ENCODE data around the gene PLXNA1. TPM values are rescaled to one million over a fixed set of nuclear protein-coding genes. Genes with fewer than 3 reads are reported as not detected.

PLXNA1 gene
- total RNA-seq, 1 donor from 2014 or later = 26.4 TPM

- Histone ChIP-seq H3K4me3 (no peak overlapping the region), H3K36me3 (no peaks in the 10 kb centered on the region), H3K27me3 (ENCODE audit: low read depth) (no peaks in the 10 kb centered on the region), H3K27ac (replicated peaks) (no peak overlapping the region), H3K9me3 (replicated peaks) (no peaks in the 10 kb centered on the region), H3K4me1 (peaks cover 91% of the 10 kb centered on the region)
- no peak for TF ChIP-seq CTCF (IDR thresholded peaks at IDR 0.05; ENCODE audit: borderline replicate concordance)
- DNase-seq = peak; percentile 64
- intact Hi-C loops (cut with micrococcal nuclease) = no loop called here
Observed at GRCh38 chr3:126997455-126998038, 14.6 kb downstream of the PLXNA1 start.

- H3K36me3 ChIP-seq = no peaks in the 10 kb centered on the region
- intact Hi-C loops (cut with micrococcal nuclease) = no loop called here
- no peak for TF ChIP-seq CTCF (IDR thresholded peaks at IDR 0.05; ENCODE audit: borderline replicate concordance)
- no peak for DNase-seq
- H3K4me3 ChIP-seq = no peak overlapping the region
- no peak overlapping the region for H3K27ac ChIP-seq (replicated peaks)
- no peaks in the 10 kb centered on the region for H3K27me3 ChIP-seq (ENCODE audit: low read depth)
- no peaks in the 10 kb centered on the region for H3K9me3 ChIP-seq (replicated peaks)
- peaks cover 91% of the 10 kb centered on the region for H3K4me1 ChIP-seq
Observed at GRCh38 chr3:126998320-126998719, 15.4 kb downstream of the PLXNA1 start.

- Histone ChIP-seq H3K4me1 (peaks cover 89% of the 10 kb centered on the region), H3K27me3 (ENCODE audit: low read depth) (no peaks in the 10 kb centered on the region), H3K36me3 (no peaks in the 10 kb centered on the region), H3K27ac (replicated peaks) (no peak overlapping the region), H3K4me3 (no peak overlapping the region), H3K9me3 (replicated peaks) (no peaks in the 10 kb centered on the region)
- intact Hi-C loops (cut with micrococcal nuclease) = no loop called here
- no peak for DNase-seq
- no peak for TF ChIP-seq CTCF (IDR thresholded peaks at IDR 0.05; ENCODE audit: borderline replicate concordance)
Observed at GRCh38 chr3:126998728-126999127, 15.8 kb downstream of the PLXNA1 start.

- H3K27ac ChIP-seq (replicated peaks) = no peak overlapping the region
- no peak for TF ChIP-seq CTCF (IDR thresholded peaks at IDR 0.05; ENCODE audit: borderline replicate concordance)
- DNase-seq = no peak
- H3K4me3 ChIP-seq = no peak overlapping the region
- no peaks in the 10 kb centered on the region for H3K9me3 ChIP-seq (replicated peaks)
- intact Hi-C loops (cut with micrococcal nuclease) = no loop called here
- H3K4me1 ChIP-seq = peaks cover 83% of the 10 kb centered on the region
- H3K27me3 ChIP-seq (ENCODE audit: low read depth) = no peaks in the 10 kb centered on the region
- no peaks in the 10 kb centered on the region for H3K36me3 ChIP-seq
Observed at GRCh38 chr3:126999383-126999782, 16.5 kb downstream of the PLXNA1 start.

GRCh38 chr3:127000119-127000518, 17.2 kb downstream of the PLXNA1 start:
- H3K36me3 ChIP-seq = no peaks in the 10 kb centered on the region
- no peaks in the 10 kb centered on the region for H3K27me3 ChIP-seq (ENCODE audit: low read depth)
- peaks cover 76% of the 10 kb centered on the region for H3K4me1 ChIP-seq
- H3K9me3 ChIP-seq (replicated peaks) = no peaks in the 10 kb centered on the region
- H3K27ac ChIP-seq (replicated peaks) = no peak overlapping the region
- no peak for DNase-seq
- intact Hi-C loops (cut with micrococcal nuclease) = no loop called here
- H3K4me3 ChIP-seq = no peak overlapping the region
- TF ChIP-seq CTCF (IDR thresholded peaks at IDR 0.05; ENCODE audit: borderline replicate concordance) = no peak
